Neutrophil (primary cell): ENCODE results near the gene KRT14.
"Not testable (repeated sequence)": the region's sequence is repeated elsewhere in the genome, so short reads cannot be mapped to it uniquely, and the experiment has no call there.

Source experiments
- H3K27ac ChIP-seq: fragments of 200-600 bp; sonication (generic); 2 replicates; pipeline ENCODE4 v1.5.1; 2016; ENCODE audit warnings: mild to moderate bottlenecking, moderate library complexity
- H3K27me3 ChIP-seq: fragments of 200-600 bp; sonication (generic); 2 replicates; pipeline ENCODE4 v1.6.0; 2016; ENCODE audit warnings: mild to moderate bottlenecking
- H3K36me3 ChIP-seq: fragments of 200-600 bp; sonication (generic); 2 replicates; pipeline ENCODE4 v1.5.1; 2017
- H3K4me1 ChIP-seq, 2 experiments: fragments of 200-600 bp in 1 of 2; sonication (generic) in 1 of 2; 1 replicate in 1 of 2; 2 replicates in 1 of 2; pipeline versions ENCODE4 v1.5.1 to v1.6.1; 2013 to 2016; ENCODE audit warnings: low read depth in 1 of 2, low read length in 1 of 2, mild to moderate bottlenecking in 1 of 2, moderate library complexity in 1 of 2; ENCODE audit not compliant: control insufficient read depth in 1 of 2, insufficient read depth in 1 of 2
- H3K4me3 ChIP-seq, 2 experiments: fragments of 200-600 bp in 1 of 2; sonication (generic) in 1 of 2; 1 replicate in 1 of 2; 2 replicates in 1 of 2; pipeline ENCODE4 v1.5.1; 2013 to 2016; ENCODE audit warnings: low read depth in 1 of 2, low read length in 1 of 2, mild to moderate bottlenecking in 1 of 2, moderate library complexity in 1 of 2
- H3K9me3 ChIP-seq: fragments of 200-600 bp; sonication (generic); 2 replicates; pipeline ENCODE4 v1.5.1; 2016
- CTCF ChIP-seq: fragments of 200-600 bp; sonication (generic); IDR thresholded peaks from 2 replicates; pipeline ENCODE4 v1.5.1; 2016; ENCODE audit warnings: antibody characterized with exemption

The KRT14 gene

GRCh38 chr17:41592601-41593305 is 6.1 kb upstream of the KRT14 start:
- Histone ChIP-seq H3K36me3 (no peaks in the 10 kb centered on the region), H3K27me3 (no peaks in the 10 kb centered on the region), H3K4me3 (no peak overlapping the region), H3K4me1 (no peaks in the 10 kb centered on the region), H3K27ac (no peak overlapping the region), H3K9me3 (no peaks in the 10 kb centered on the region)
- TF ChIP-seq CTCF, result no peak

- Histone ChIP-seq H3K9me3 (no peaks in the 10 kb centered on the region), H3K4me1 (no peaks in the 10 kb centered on the region), H3K4me3 (no peak overlapping the region), H3K27ac (no peak overlapping the region), H3K36me3 (no peaks in the 10 kb centered on the region), H3K27me3 (no peaks in the 10 kb centered on the region)
- no peak for TF ChIP-seq CTCF
Observed at GRCh38 chr17:41589301-41589700, 2.6 kb upstream of the KRT14 start.

GRCh38 chr17:41588126-41588810 is 1.6 kb upstream of the KRT14 start:
- Histone ChIP-seq H3K4me1 (no peaks in the 10 kb centered on the region), H3K4me3 (no peak overlapping the region), H3K27ac (no peak overlapping the region), H3K9me3 (no peaks in the 10 kb centered on the region), H3K27me3 (no peaks in the 10 kb centered on the region), H3K36me3 (no peaks in the 10 kb centered on the region)
- TF ChIP-seq CTCF, result no peak

- Histone ChIP-seq H3K4me3 (no peak overlapping the region), H3K9me3 (no peaks in the 10 kb centered on the region), H3K27ac (no peak overlapping the region), H3K4me1 (no peaks in the 10 kb centered on the region), H3K36me3 (no peaks in the 10 kb centered on the region), H3K27me3 (no peaks in the 10 kb centered on the region)
- TF ChIP-seq CTCF, result no peak
Observed at GRCh38 chr17:41585301-41586056, 1.2 kb downstream of the KRT14 start.

GRCh38 chr17:41584331-41584927 is 2.3 kb downstream of the KRT14 start:
- H3K4me3 ChIP-seq, H3K27me3 ChIP-seq: not testable (repeated sequence)

More at GRCh38 chr17:41584331-41584927, 2.3 kb downstream of the KRT14 start:
- not testable (repeated sequence) for H3K36me3 ChIP-seq, H3K9me3 ChIP-seq, H3K4me1 ChIP-seq, H3K27ac ChIP-seq
